Fibroblast of lung (primary cell): ENCODE data around the gene SGCD. TPM values are rescaled to one million over a fixed set of nuclear protein-coding genes. Genes with fewer than 3 reads are reported as not detected.

ENCODE experiments used
- DNase-seq, 2 donors: peaks; one replicate each; pipeline versions ENCODE4 v3.0.0 to v3.0.0-alpha.2; 2010; ENCODE audit warnings: low read depth in 2 of 2
- H2AFZ ChIP-seq: 2 replicates; pipeline ENCODE4 v1.5.1; 2012; ENCODE audit warnings: low read length, control low read depth, inconsistent platforms
- H3K27ac ChIP-seq: 2 replicates; pipeline ENCODE4 v1.5.1; 2011; ENCODE audit warnings: low read length, control low read depth; ENCODE audit not compliant: insufficient read depth
- H3K27me3 ChIP-seq: 2 replicates; pipeline ENCODE4 v1.5.1; 2011; ENCODE audit warnings: mild to moderate bottlenecking, low read length; ENCODE audit not compliant: control insufficient read depth, insufficient read depth
- H3K36me3 ChIP-seq: 2 replicates; pipeline ENCODE4 v1.5.1; 2011; ENCODE audit warnings: low read length; ENCODE audit not compliant: control insufficient read depth, insufficient read depth
- H3K4me1 ChIP-seq: 2 replicates; pipeline ENCODE4 v1.5.1; 2011; ENCODE audit warnings: low read length; ENCODE audit not compliant: control insufficient read depth, insufficient read depth; ENCODE audit errors: extremely low read depth
- H3K4me2 ChIP-seq: 2 replicates; pipeline ENCODE4 v1.5.1; 2011; ENCODE audit warnings: low read length, control low read depth; ENCODE audit not compliant: insufficient read depth; ENCODE audit errors: extremely low read depth
- H3K4me3 ChIP-seq, 4 experiments: fragments of 200-600 bp in 1 of 4; sonication (generic) in 1 of 4; replicated peaks in 1 of 4; 2 replicates each; pipeline ENCODE4 v1.5.1; 2011 to 2016; ENCODE audit warnings: low read length in 4 of 4, low read depth in 3 of 4, mild to moderate bottlenecking in 3 of 4, control low read depth in 2 of 4, inconsistent platforms in 1 of 4, mixed read lengths in 1 of 4; ENCODE audit not compliant: insufficient read depth in 1 of 4; ENCODE audit errors: control extremely low read depth in 1 of 4
- H3K79me2 ChIP-seq: 2 replicates; pipeline ENCODE4 v1.5.1; 2012; ENCODE audit warnings: mild to moderate bottlenecking, low read length, inconsistent platforms; ENCODE audit not compliant: control insufficient read depth, insufficient read depth
- H3K9ac ChIP-seq: 2 replicates; pipeline ENCODE4 v1.5.1; 2011; ENCODE audit warnings: mild to moderate bottlenecking, low read length, control low read depth; ENCODE audit not compliant: insufficient read depth
- H3K9me3 ChIP-seq: 2 replicates; pipeline ENCODE4 v1.5.1; 2012; ENCODE audit warnings: low read depth, low read length; ENCODE audit not compliant: control insufficient read depth, insufficient read depth
- H4K20me1 ChIP-seq: 2 replicates; pipeline ENCODE4 v1.5.1; 2011; ENCODE audit warnings: low read length; ENCODE audit not compliant: control insufficient read depth, insufficient read depth; ENCODE audit errors: extremely low read depth
- EZH2 ChIP-seq: IDR thresholded peaks from 2 replicates; pipeline ENCODE4 v1.5.1; 2012; ENCODE audit warnings: low read length, control low read depth, mild to moderate bottlenecking; ENCODE audit errors: missing control alignments
- polyA plus RNA-seq, 2 donors: library from polyadenylated mRNA; depleted of rRNA in 1 of 2; stranded (reverse) in 1 of 2; unstranded in 1 of 2; fragments of >200 nt; gene quantifications; 2 replicates each; pipeline ENCODE4 v1.2.1, GENCODE V29; 2011 to 2012; ENCODE audit warnings: missing spikeins in 1 of 2
- total RNA-seq: library from RNA; depleted of rRNA; stranded (reverse); fragments of >200 nt; gene quantifications from 2 replicates; pipeline ENCODE4 v1.2.1, GENCODE V29; 2014
- TF ChIP-seq, protein P1 (sequence below), 2 donors: IDR thresholded peaks in 1 of 2; conservative IDR thresholded peaks in 1 of 2; 1 replicate in 1 of 2; 2 replicates in 1 of 2; pipeline ENCODE4 v1.5.1; 2011 to 2012; ENCODE audit warnings: low read length in 2 of 2, control low read depth in 1 of 2, inconsistent platforms in 1 of 2, low read depth in 1 of 2, mild to moderate bottlenecking in 1 of 2

SGCD gene
- total and polyA plus RNA-seq, 2 donors (not counting 1 experiment from before 2014, with no cell fraction given): 13.3 to 67.5 TPM

DNA sequence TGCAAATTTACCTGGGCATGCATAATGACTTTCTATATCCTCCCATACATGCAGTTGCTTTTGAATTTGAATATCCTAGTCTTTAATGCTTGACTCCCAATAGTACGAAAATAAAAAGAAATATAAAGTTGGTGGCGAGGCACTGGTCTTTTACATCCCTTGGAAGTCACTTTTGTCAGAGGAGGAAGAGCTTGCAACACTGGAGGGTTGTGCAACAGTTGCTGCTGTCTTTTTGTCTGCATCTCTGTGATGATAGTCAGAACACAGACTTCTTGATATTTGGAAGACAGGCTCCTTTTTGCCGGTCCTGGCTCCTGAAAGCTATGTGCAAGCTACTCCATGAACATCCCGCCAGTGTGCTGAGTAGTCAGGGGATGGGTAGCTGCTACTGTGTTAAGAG, 16.8 kb upstream of the SGCD start:
- no peak overlapping the region for H3K9ac ChIP-seq
- H4K20me1 ChIP-seq: no peaks in the 10 kb centered on the region
- H2AFZ ChIP-seq: no peak overlapping the region
- H3K27me3 ChIP-seq: no peaks in the 10 kb centered on the region
- H3K27ac ChIP-seq: no peak overlapping the region
- H3K79me2 ChIP-seq: no peaks in the 10 kb centered on the region
- no peaks in the 10 kb centered on the region for H3K9me3 ChIP-seq
- no peak overlapping the region for H3K4me2 ChIP-seq
- H3K4me1 ChIP-seq: no peaks in the 10 kb centered on the region
- H3K4me3 ChIP-seq: no peak overlapping the region
- no peak for DNase-seq
- H3K36me3 ChIP-seq: no peaks in the 10 kb centered on the region
- TF ChIP-seq EZH2: no peak
- TF ChIP-seq, protein P1, sequence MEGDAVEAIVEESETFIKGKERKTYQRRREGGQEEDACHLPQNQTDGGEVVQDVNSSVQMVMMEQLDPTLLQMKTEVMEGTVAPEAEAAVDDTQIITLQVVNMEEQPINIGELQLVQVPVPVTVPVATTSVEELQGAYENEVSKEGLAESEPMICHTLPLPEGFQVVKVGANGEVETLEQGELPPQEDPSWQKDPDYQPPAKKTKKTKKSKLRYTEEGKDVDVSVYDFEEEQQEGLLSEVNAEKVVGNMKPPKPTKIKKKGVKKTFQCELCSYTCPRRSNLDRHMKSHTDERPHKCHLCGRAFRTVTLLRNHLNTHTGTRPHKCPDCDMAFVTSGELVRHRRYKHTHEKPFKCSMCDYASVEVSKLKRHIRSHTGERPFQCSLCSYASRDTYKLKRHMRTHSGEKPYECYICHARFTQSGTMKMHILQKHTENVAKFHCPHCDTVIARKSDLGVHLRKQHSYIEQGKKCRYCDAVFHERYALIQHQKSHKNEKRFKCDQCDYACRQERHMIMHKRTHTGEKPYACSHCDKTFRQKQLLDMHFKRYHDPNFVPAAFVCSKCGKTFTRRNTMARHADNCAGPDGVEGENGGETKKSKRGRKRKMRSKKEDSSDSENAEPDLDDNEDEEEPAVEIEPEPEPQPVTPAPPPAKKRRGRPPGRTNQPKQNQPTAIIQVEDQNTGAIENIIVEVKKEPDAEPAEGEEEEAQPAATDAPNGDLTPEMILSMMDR (conservative IDR thresholded peaks at IDR 0.05 in 1 of 2, IDR thresholded peaks at IDR 0.05 in 1 of 2; ENCODE audit: low read depth in 1 of 2, low read length in 2 of 2): no peak

DNA sequence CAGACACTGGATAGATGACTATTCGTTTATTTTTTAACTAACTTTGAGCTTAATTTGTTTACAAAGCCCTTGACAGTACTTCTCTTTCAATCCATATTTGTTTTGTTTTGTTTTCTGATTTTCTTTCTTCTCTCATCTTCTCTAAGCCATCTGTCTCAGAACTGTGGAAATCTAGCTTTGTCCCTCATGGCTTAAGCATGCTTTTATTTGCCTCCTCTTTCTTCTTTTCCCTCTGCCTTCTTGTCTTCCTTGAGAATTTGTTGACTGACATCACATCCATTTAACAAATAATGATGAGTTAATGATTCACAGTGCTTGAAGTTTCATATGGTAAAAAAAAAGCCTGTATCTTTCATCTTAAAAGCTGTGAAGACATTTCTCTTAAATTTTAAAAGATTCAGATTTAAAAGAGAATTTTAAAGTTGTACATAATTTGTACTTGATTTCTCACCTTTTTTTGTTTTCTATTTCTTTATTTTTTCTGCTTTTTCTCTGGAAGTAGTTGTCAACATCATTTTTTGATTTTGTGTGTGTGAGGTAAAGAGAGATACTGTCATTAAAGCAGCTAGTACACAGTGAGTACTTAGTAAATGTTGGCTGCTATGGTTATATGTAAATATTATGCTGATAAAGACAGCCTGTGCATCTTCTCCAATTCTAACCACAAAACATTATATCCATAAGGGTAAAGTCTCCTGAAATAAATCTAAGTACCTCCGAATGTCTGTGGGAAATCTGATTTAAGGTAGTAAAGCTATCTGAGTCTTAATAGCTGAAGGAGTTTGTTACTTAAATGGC, 13.9 kb upstream of the SGCD start:
- no peak for DNase-seq
- Histone ChIP-seq H3K9ac (no peak overlapping the region), H3K27me3 (no peaks in the 10 kb centered on the region), H4K20me1 (no peaks in the 10 kb centered on the region), H3K27ac (no peak overlapping the region), H3K9me3 (no peaks in the 10 kb centered on the region), H3K4me1 (no peaks in the 10 kb centered on the region), H3K79me2 (no peaks in the 10 kb centered on the region), H3K36me3 (no peaks in the 10 kb centered on the region), H3K4me2 (no peak overlapping the region), H2AFZ (no peak overlapping the region), H3K4me3 (no peak overlapping the region)
- no peak for TF ChIP-seq EZH2
- TF ChIP-seq, protein P1 (conservative IDR thresholded peaks at IDR 0.05 in 1 of 2, IDR thresholded peaks at IDR 0.05 in 1 of 2; ENCODE audit: low read depth in 1 of 2, low read length in 2 of 2): no peak

DNA sequence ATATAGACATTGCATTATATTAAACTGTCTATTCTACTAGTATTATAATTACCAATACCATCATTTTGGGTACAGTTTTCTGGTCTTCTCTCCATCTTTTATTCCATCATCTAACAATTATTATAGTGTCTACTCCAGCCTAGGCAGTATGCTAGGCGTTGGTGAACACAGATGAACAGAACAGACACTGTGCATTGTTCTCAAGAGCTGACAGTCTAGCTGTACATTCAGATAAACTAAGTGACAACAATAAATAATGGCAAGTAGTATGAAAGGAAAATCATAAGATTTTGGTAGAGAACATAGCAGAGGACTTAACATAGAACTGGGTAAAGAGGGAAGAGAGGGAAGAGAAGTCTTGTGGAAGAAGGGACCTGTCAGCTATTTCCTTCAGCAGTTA, 12.5 kb upstream of the SGCD start:
- no peak overlapping the region for H3K4me2 ChIP-seq
- DNase-seq: no peak
- H3K27me3 ChIP-seq: no peaks in the 10 kb centered on the region
- H3K9ac ChIP-seq: no peak overlapping the region
- no peak overlapping the region for H3K4me3 ChIP-seq
- no peak overlapping the region for H2AFZ ChIP-seq
- H4K20me1 ChIP-seq: no peaks in the 10 kb centered on the region
- no peaks in the 10 kb centered on the region for H3K36me3 ChIP-seq
- no peaks in the 10 kb centered on the region for H3K9me3 ChIP-seq
- no peak overlapping the region for H3K27ac ChIP-seq
- H3K79me2 ChIP-seq: no peaks in the 10 kb centered on the region
- H3K4me1 ChIP-seq: no peaks in the 10 kb centered on the region
- no peak for TF ChIP-seq EZH2
- TF ChIP-seq, protein P1 (conservative IDR thresholded peaks at IDR 0.05 in 1 of 2, IDR thresholded peaks at IDR 0.05 in 1 of 2; ENCODE audit: low read depth in 1 of 2, low read length in 2 of 2): no peak
